ACC112 (cell line): ENCODE measurements around the gene GABRP.

Experiments
- H2AFZ ChIP-seq: fragments of 200-600 bp; sonication (generic); one replicate; pipeline ENCODE4 v1.6.0; 2017; ENCODE audit warnings: antibody characterized with exemption, low read length; ENCODE audit not compliant: unreplicated experiment
- H3K27ac ChIP-seq: fragments of 200-600 bp; sonication (generic); 2 replicates; pipeline ENCODE4 v1.5.1; 2014; ENCODE audit warnings: low read depth, mild to moderate bottlenecking, antibody characterized with exemption, low read length, moderate library complexity
- H3K27me3 ChIP-seq: fragments of 200-600 bp; sonication (generic); 2 replicates; pipeline ENCODE4 v1.6.1; 2014; ENCODE audit warnings: mild to moderate bottlenecking, antibody characterized with exemption, low read length, moderate library complexity, mixed read lengths; ENCODE audit not compliant: insufficient read depth
- H3K36me3 ChIP-seq: fragments of 200-600 bp; sonication (generic); 2 replicates; pipeline ENCODE4 v1.6.1; 2016; ENCODE audit warnings: mild to moderate bottlenecking, antibody characterized with exemption, low read length, moderate library complexity, mixed read lengths; ENCODE audit not compliant: insufficient read depth
- H3K4me1 ChIP-seq: fragments of 200-600 bp; sonication (generic); one replicate; pipeline ENCODE4 v1.6.1; 2016; ENCODE audit warnings: low read length, mixed read lengths; ENCODE audit not compliant: insufficient read depth, unreplicated experiment, control insufficient read depth
- H3K4me3 ChIP-seq: fragments of 200-600 bp; sonication (generic); 2 replicates; pipeline ENCODE4 v1.5.1; 2014; ENCODE audit warnings: mild to moderate bottlenecking, low read depth, low read length
- H3K79me2 ChIP-seq: fragments of 200-600 bp; sonication (generic); one replicate; pipeline ENCODE4 v1.6.0; 2016; ENCODE audit warnings: low read length; ENCODE audit not compliant: control insufficient read depth, unreplicated experiment, insufficient read depth

The GABRP gene, protein sequence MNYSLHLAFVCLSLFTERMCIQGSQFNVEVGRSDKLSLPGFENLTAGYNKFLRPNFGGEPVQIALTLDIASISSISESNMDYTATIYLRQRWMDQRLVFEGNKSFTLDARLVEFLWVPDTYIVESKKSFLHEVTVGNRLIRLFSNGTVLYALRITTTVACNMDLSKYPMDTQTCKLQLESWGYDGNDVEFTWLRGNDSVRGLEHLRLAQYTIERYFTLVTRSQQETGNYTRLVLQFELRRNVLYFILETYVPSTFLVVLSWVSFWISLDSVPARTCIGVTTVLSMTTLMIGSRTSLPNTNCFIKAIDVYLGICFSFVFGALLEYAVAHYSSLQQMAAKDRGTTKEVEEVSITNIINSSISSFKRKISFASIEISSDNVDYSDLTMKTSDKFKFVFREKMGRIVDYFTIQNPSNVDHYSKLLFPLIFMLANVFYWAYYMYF

DNA sequence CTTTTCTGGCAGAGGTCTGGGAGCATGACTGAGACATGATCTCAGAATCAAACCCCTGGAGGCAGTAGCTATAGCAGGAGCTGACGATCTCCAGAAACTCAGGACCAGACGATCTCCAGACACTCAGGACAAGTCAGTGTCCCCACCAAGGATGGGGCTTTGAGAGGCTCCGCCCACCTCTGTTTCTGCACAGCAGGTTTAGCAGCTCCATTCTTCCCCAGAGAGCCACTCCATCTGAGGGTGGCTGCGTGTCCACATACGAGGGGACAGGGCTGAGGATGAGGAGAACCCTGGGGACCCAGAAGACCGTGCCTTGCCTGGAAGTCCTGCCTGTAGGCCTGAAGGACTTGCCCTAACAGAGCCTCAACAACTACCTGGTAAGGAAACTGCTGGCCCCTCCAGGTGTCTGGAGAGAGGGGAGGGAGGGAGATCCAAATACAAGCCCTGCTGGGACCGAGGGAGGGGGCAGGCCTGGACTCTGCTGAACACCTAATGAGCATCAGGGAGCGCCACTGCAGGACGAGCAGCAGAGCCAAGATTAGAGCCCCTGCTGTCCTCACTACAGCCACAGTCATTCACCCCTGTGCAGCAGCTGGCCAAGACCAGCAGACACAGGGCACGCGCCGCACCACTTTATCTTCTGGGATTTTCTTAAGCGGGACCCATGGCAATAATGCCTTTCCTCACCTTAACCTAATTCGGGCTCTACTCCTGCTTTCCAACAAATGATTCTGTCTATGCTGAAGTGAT is at the start of gene GABRP:
TSS of gene GABRP (plus strand) at position 228 of the 750 bp plus-strand sequence. CDS start 4,891 bp downstream, outside the sequence.
- Histone ChIP-seq H3K79me2 (no peaks in the 10 kb centered on the region), H3K27me3 (0 out of 2 replicates have a peak, but pooled peaks cover 3% of the 10 kb centered on the region), H3K27ac (no peak within 1 kb of the TSS), H3K36me3 (no peaks in the 10 kb centered on the region), H3K4me1 (no peaks in the 10 kb centered on the region), H2AFZ (no peak within 1 kb of the TSS), H3K4me3 (no peak within 1 kb of the TSS)

- no peaks in the 10 kb centered on the region for H3K36me3 ChIP-seq
- H3K79me2 ChIP-seq: no peaks in the 10 kb centered on the region
- no peak overlapping the region for H3K4me3 ChIP-seq
- H3K4me1 ChIP-seq: no peaks in the 10 kb centered on the region
- H3K27me3 ChIP-seq: peaks cover 74% of the 10 kb centered on the region; the same call in 1 of the 2 replicates
- H2AFZ ChIP-seq: no peak overlapping the region
- no peak overlapping the region for H3K27ac ChIP-seq
These were observed 46.6 kb upstream of the GABRP start for GRCh38 chr5:170736966-170737365.

- Histone ChIP-seq H3K79me2 (no peaks in the 10 kb centered on the region), H3K27ac (no peak overlapping the region), H3K4me3 (no peak overlapping the region), H3K27me3 (peaks cover 76% of the 10 kb centered on the region; the same call in 1 of the 2 replicates), H3K36me3 (no peaks in the 10 kb centered on the region), H2AFZ (no peak overlapping the region), H3K4me1 (no peaks in the 10 kb centered on the region)
These were observed 45.9 kb upstream of the GABRP start for GRCh38 chr5:170737591-170737990.

DNA sequence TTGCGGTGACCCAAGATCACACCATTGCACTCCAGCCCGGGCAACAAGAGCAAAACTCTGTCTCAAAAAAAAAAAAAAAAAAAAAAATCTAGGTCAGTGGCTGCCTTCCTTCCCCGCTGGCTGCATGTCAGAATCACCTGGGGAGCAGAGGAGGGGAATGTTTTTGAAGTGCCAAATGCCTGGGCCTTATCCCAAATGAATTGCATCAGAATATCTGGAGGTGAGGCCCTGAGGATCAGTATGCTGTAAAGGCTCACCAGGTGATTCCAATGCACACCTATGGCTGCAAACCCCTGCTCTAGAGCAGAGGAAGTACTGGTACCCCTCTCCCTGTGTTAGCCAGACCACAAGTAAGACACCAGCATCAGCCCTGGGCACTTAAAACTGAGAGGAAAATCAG is 44.7 kb upstream of the GABRP start:
- Histone ChIP-seq H2AFZ (no peak overlapping the region), H3K27me3 (peaks cover 73% of the 10 kb centered on the region; the same call in 1 of the 2 replicates), H3K4me3 (no peak overlapping the region), H3K36me3 (no peaks in the 10 kb centered on the region), H3K79me2 (no peaks in the 10 kb centered on the region), H3K27ac (no peak overlapping the region), H3K4me1 (no peaks in the 10 kb centered on the region)

- Histone ChIP-seq H3K27me3 (peaks cover 69% of the 10 kb centered on the region; the same call in 1 of the 2 replicates), H3K4me3 (no peak overlapping the region)
These were observed 44.1 kb upstream of the GABRP start for GRCh38 chr5:170739446-170739845.

GRCh38 chr5:170740551-170741205 is 42.8 kb upstream of the GABRP start:
- Histone ChIP-seq H3K27me3 (peaks cover 59% of the 10 kb centered on the region; the same call in 1 of the 2 replicates), H3K36me3 (no peaks in the 10 kb centered on the region), H3K4me3 (no peak overlapping the region), H3K4me1 (no peaks in the 10 kb centered on the region), H3K27ac (no peak overlapping the region), H2AFZ (no peak overlapping the region), H3K79me2 (no peaks in the 10 kb centered on the region)

More at GRCh38 chr5:170739446-170739845, 44.1 kb upstream of the GABRP start:
- Histone ChIP-seq H3K27ac (no peak overlapping the region), H3K4me1 (no peaks in the 10 kb centered on the region), H2AFZ (no peak overlapping the region), H3K36me3 (no peaks in the 10 kb centered on the region), H3K79me2 (no peaks in the 10 kb centered on the region)

- H3K27ac ChIP-seq: no peak overlapping the region
- no peak overlapping the region for H2AFZ ChIP-seq
- H3K4me3 ChIP-seq: no peak overlapping the region
- H3K4me1 ChIP-seq: no peaks in the 10 kb centered on the region
- no peaks in the 10 kb centered on the region for H3K79me2 ChIP-seq
- H3K27me3 ChIP-seq: peaks cover 49% of the 10 kb centered on the region; the same call in 1 of the 2 replicates
- H3K36me3 ChIP-seq: no peaks in the 10 kb centered on the region
These were observed 41.7 kb upstream of the GABRP start for GRCh38 chr5:170741801-170742200.

- Histone ChIP-seq H3K79me2 (no peaks in the 10 kb centered on the region), H3K4me3 (no peak overlapping the region), H3K27ac (no peak overlapping the region), H2AFZ (no peak overlapping the region), H3K36me3 (no peaks in the 10 kb centered on the region), H3K27me3 (peaks cover 35% of the 10 kb centered on the region; the same call in 1 of the 2 replicates), H3K4me1 (no peaks in the 10 kb centered on the region)
These were observed 39.7 kb upstream of the GABRP start for GRCh38 chr5:170743876-170744212.

- peaks cover 33% of the 10 kb centered on the region for H3K27me3 ChIP-seq
- no peak overlapping the region for H2AFZ ChIP-seq
- no peaks in the 10 kb centered on the region for H3K36me3 ChIP-seq
- H3K4me3 ChIP-seq: no peak overlapping the region
- no peaks in the 10 kb centered on the region for H3K79me2 ChIP-seq
- no peaks in the 10 kb centered on the region for H3K4me1 ChIP-seq
- H3K27ac ChIP-seq: no peak overlapping the region
These were observed 37.9 kb upstream of the GABRP start for GRCh38 chr5:170745481-170746071.
